GM12865 (cell line): ENCODE data around the gene RASL10B.
"Not testable (repeated sequence)": the region's sequence is repeated elsewhere in the genome, so short reads cannot be mapped to it uniquely, and the experiment has no call there.

Source experiments
- DNase-seq: peaks from one replicate; pipeline ENCODE4 v3.0.0; 2010; ENCODE audit warnings: low read depth
- H3K4me3 ChIP-seq: 2 replicates; pipeline ENCODE4 v1.5.1; 2011; ENCODE audit warnings: mild to moderate bottlenecking, low read depth, low read length, control low read depth
- CTCF ChIP-seq: IDR thresholded peaks from 2 replicates; pipeline ENCODE4 v1.5.1; 2011; ENCODE audit warnings: low read length, control low read depth, low read depth, inconsistent platforms; ENCODE audit not compliant: insufficient read depth; ENCODE audit errors: missing control alignments

The RASL10B gene

GRCh38 chr17:35695613-35696012 is 35.8 kb upstream of the RASL10B start:
- no peak overlapping the region for H3K4me3 ChIP-seq
- DNase-seq, result no peak
- TF ChIP-seq CTCF, result no peak

GRCh38 chr17:35698800-35699199 is 32.6 kb upstream of the RASL10B start:
- no peak overlapping the region for H3K4me3 ChIP-seq
- no peak for DNase-seq
- TF ChIP-seq CTCF, result no peak

GRCh38 chr17:35700150-35700549 is 31.3 kb upstream of the RASL10B start:
- no peak overlapping the region for H3K4me3 ChIP-seq
- DNase-seq, result no peak
- no peak for TF ChIP-seq CTCF

DNA sequence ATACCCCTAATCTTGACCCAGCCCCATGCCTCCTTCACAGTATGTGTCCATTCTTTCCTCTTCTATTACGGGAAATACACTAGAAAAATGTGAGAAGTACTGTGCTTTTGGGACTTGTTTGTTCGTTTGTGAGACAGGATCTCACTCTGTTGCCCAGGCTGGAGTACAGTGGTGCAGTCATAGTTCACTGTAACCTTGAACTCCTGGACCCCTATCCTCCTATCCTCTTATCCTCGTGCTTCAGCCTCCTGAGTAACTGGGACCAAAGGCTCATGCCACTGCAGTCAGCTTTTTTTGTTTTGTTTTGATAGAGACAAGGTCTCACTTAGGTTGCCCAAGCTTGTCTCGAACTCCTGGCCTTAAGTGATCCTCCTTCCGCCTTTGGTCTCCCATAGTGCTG is 29.9 kb upstream of the RASL10B start:
- no peak for TF ChIP-seq CTCF
- DNase-seq, result no peak
- H3K4me3 ChIP-seq, result no peak overlapping the region

GRCh38 chr17:35703308-35703707 is 28.1 kb upstream of the RASL10B start:
- DNase-seq, H3K4me3 ChIP-seq: not testable (repeated sequence)

GRCh38 chr17:35705230-35705629 is 26.2 kb upstream of the RASL10B start:
- H3K4me3 ChIP-seq, result no peak overlapping the region
- no peak for TF ChIP-seq CTCF

DNA sequence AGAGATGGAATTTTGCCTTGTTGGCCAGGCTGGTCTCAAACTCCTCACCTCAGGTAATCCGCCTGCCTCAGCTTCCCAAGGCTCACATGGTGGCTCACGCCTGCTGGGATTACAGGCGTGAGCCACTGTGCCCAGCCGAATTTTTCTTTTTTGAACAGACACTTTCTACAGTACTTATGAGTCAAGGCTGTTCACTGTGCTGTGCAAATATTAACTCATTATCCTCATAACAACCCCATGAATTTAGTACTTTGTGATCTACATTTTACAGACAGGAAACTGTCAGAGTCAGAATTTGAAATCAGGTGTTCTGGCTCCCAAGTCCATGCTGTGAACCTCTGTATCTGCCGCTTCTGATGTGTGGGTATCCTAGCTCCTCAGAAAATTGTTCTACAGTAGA is 25.7 kb upstream of the RASL10B start:
- TF ChIP-seq CTCF, result no peak
- DNase-seq, result no peak
- H3K4me3 ChIP-seq, result no peak overlapping the region

More at GRCh38 chr17:35705230-35705629, 26.2 kb upstream of the RASL10B start:
- DNase-seq, result no peak
